Thyroid gland (tissue), 4 donors: ENCODE data around the gene RCAN2.

ENCODE experiments used
- POLR2A ChIP-seq, 2 donors: fragments of 450-650 bp; IDR thresholded peaks; one replicate each; pipeline ENCODE4 v1.6.1; 2017; ENCODE audit warnings: antibody characterized with exemption in 2 of 2, mild to moderate bottlenecking in 2 of 2, moderate library complexity in 1 of 2
- TF ChIP-seq, protein P1 (sequence below), 6 experiments: fragments of 200-600 bp in 3 of 6; fragments of 450-650 bp in 3 of 6; sonication (generic) in 3 of 6; IDR thresholded peaks; one replicate each; pipeline ENCODE4 v1.5.1; 2016 to 2019; ENCODE audit warnings: antibody characterized with exemption in 6 of 6, mild to moderate bottlenecking in 2 of 6, inconsistent platforms in 1 of 6, moderate library complexity in 1 of 6

DNA sequence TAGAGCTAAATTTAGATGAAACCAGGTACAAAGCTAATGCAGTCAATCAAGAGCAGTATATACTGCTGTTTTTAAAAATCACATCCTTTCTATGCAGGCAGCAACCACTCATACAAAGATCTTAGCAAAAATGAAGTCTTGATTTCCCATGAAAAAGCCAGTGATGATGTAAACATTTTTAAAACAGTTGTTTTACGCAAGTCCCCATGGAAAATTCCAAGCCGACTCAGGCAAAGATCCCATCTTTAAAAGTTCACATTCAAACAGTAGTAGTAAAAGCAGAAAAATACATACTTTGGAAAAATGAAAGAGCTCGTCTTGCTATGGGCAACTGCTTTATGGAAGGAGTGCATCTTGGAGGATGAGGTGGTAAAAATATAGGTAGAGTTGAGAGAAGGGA is 84.0 kb downstream of the RCAN2 start:
- TF ChIP-seq POLR2A (IDR thresholded peaks at IDR 0.05) = no peak
- TF ChIP-seq, protein P1, sequence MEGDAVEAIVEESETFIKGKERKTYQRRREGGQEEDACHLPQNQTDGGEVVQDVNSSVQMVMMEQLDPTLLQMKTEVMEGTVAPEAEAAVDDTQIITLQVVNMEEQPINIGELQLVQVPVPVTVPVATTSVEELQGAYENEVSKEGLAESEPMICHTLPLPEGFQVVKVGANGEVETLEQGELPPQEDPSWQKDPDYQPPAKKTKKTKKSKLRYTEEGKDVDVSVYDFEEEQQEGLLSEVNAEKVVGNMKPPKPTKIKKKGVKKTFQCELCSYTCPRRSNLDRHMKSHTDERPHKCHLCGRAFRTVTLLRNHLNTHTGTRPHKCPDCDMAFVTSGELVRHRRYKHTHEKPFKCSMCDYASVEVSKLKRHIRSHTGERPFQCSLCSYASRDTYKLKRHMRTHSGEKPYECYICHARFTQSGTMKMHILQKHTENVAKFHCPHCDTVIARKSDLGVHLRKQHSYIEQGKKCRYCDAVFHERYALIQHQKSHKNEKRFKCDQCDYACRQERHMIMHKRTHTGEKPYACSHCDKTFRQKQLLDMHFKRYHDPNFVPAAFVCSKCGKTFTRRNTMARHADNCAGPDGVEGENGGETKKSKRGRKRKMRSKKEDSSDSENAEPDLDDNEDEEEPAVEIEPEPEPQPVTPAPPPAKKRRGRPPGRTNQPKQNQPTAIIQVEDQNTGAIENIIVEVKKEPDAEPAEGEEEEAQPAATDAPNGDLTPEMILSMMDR (IDR thresholded peaks at IDR 0.05) = no peak
